Stimulated activated CD4-positive, alpha-beta T cell treated with anti-CD3 and anti-CD28 coated beads, Interleukin-1b, Interleukin-23, amount 100 ng/mL, for 24 hours (primary cell): ENCODE data around the gene PCYT1A.

Source experiments
- DNase-seq, 4 experiments: peaks; one replicate each; pipeline ENCODE4 v3.0.0-alpha.2; 2020; ENCODE audit warnings: low read depth in 4 of 4, low spot score in 1 of 4

Gene PCYT1A

DNA sequence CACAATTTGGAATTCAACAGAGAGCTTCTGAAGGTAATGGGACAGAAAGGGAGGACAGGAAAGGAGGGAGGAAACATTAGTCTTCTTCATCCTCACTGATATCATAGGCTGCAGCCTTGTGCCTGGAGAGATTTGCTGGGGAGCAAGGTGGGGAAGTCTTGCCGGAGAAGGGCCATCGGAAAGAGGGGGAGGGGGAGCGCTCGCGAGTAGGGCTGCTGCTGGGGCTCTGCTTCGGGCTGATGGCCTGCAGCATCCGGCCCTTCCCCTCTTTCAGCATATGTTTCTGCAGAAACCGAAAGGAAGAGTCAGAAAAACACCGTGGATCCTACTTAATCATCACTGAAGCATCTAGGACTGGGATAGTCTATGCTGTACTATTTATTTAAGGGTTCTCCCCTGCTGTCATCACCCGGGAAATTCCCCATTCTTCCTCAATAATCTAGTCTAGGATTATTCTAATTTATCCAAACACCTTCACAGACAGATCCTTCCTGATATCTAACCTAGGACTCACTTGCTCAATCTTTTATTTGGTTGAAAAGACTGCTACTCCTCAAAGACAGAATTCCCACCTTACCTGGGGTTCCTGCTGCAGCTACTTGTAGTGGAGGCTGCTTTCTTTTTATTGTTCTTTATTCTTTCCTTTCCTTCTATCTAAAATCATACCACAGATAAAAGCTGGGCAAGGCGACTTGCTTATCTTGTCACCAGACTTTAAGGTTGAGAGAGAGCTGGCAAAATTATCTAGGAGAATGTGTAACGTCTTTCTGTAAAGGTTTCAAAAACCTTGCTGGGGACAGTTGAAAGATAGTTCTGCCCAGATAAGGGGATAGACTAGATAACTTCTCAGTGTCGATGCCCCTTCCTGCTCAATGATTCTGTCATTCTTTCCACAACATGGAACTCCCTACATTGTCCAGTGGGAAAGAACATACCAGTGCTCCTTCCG lies 48.6 kb downstream of the PCYT1A start:
- DNase-seq = no peak

DNA sequence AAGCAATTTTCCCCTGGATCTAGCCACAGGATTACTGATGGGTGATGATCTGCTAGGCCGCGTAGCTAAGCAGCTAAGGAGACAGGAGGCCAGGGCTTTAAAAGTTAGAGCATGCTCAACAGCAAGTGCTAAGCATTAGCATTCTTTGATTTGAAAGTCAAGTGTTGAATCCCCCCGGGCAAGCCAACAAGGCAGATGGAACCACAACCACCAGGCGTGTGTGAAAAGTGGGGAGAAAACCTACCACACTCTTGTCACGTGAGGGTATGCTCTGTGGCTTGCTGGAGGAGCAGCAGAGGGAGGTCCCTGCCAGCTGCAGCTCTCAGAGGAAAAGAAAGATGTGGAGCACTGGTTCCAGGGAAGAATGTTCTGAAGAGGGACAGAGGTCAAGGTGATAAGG lies 50.3 kb downstream of the PCYT1A start:
- no peak for DNase-seq

DNA sequence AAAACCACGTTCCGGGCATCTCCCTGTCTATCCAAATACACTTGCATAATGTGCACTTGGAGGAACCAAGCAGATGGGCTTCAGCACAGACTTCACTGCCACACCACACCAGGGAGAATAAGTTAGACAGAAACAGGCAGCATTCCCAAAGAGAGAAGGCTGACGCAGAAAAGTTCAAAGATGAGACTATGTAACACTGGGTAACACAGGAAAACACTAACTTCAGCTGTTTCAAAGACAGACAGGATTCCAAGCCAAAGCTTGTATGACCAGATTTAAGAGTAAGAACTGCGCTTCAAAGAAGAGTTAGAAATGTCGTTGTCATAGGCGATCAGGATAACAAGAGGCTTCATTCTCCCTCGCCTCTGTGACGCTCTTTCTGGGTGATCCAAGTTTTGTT lies 51.3 kb downstream of the PCYT1A start:
- no peak for DNase-seq

DNA sequence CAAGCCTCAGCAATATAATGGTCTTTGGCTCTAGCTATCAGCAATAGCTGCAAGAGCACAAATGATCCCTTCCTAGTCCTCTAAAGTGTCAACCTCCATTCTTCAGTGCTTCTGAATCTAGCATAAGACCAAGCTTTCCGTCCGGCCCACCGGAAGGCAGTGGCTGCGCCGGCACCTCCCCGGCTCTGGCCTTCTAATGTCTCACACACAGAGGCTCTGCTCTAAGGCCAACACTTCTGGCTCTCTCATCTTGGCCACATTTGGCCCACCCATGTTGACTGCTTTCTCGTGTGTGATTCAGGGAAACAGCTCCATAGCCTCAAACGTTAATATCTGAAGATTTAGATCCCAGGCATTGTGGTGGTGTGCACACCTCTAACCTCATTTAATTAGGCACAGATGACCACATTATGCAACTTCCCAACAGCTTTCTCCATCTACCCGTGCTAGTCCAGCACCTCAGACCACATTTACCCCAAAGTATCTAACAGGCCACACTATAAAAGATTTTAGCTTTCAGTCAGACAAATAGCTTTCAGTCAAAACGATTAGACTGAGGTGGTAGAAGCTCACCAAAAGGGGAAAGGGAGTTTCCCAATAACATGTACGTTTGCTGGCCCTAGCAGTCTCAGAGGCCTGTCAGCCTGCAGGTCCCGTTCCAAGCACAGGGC lies 51.9 kb downstream of the PCYT1A start:
- no peak for DNase-seq

DNA sequence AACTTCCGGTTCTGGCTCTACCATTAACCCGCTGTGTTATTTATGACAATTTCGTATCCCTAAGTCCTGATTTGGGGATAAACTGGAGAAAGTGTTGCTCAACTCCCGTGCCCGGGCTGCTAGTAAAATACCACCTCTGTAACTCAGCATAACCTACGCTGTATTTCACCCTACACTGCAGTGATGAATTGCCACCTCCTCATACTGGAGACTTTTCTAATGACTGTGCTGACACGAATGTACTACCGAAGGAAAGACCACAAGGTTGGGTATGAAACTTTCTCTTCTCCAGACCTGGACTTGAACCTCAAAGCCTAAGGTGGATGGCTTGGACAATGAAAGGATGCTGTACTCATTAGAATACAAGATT lies 54.7 kb downstream of the PCYT1A start:
- no peak for DNase-seq

DNA sequence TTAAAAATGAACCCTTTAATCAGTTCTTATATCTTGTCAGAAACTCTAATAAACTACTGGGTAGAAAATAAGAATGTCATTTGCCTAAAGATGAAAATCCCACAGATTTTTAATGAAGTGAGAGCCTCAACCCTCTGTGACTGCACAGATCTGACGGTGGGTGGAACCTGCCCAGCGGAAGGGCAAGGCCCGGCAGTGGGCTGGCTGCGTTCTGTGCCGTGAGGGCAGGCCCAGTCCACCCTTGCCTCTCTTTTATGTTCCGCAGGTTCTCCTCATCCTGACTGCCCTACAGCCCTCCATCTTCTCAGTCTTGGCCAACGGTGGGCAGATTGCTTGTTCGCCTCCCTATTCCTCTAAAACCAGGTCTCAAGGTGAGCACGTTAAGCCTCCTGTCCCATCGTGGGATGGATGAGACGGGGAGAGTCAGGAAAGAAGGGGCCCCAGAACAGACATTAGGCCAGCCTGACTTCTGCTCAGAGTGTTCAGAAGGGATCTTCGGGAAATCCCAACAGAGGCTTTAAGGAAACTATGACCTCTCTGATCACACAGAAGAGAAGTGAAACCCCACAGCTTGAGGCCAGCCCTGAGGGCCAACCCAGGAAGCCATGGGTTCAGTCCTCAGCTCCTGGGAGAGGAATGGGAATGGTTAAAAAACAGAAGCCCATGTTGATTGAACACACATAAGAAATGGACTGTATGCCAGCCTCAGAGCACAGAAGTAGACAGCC lies 55.2 kb downstream of the PCYT1A start:
- no peak for DNase-seq

DNA sequence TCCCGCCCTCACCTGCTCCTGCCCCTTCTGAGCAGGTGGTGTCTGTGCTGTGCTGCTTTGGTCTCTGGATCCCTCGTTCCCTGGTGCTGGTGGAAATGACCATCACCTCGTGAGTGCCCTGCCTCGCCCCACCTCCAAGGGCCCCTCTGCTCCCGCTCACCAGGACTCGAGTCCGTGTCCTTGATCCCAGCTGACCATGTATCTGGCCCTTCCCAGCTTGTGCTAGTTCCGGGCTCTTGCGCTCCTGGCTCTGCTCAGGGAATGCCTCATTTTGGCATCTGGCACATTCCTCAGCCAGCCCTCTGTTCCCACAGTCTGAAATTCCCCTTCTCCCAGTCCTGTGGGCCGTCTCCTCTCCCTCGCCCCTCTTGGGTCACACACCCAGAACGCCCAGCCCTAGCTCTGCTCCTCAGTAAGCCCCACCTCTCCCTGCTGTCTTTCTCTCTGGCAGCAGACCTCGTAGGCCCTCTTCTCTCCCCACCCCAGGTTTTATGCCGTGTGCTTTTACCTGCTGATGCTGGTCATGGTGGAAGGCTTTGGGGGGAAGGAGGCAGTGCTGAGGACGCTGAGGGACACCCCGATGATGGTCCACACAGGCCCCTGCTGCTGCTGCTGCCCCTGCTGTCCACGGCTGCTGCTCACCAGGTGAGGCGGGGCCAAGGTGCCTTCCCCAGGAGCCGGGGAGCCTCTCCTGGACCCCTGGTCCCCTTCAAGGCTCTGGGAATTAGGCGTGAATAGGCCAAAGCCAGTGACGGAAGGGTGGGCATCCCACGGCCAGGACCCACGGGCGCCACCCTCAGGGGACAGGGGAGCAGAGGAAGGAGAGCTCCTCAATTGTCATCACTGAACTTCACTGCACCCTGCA lies 59.7 kb downstream of the PCYT1A start:
- no peak for DNase-seq

DNA sequence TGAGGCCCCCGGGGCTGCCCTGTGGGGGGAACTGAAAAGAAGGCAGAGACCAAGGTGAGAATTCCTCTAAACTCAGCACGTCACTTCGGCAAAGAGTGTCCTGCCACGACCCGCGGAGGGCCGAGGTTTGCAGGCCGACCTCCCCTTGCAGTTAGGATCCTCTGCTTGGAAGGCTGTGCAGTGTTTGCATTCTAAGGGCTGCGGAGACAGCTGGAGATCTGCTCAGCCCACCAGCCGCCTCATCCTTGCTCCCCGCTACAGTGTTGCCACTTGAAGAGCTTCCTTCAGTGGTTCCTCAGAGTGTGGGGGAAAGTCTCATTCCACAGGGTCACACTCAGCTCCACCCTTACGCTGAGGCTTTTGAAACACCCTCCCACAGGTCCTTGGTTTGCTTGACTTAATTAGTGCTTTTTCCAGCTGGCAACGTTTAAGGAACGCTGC lies 60.4 kb downstream of the PCYT1A start:
- no peak for DNase-seq

DNA sequence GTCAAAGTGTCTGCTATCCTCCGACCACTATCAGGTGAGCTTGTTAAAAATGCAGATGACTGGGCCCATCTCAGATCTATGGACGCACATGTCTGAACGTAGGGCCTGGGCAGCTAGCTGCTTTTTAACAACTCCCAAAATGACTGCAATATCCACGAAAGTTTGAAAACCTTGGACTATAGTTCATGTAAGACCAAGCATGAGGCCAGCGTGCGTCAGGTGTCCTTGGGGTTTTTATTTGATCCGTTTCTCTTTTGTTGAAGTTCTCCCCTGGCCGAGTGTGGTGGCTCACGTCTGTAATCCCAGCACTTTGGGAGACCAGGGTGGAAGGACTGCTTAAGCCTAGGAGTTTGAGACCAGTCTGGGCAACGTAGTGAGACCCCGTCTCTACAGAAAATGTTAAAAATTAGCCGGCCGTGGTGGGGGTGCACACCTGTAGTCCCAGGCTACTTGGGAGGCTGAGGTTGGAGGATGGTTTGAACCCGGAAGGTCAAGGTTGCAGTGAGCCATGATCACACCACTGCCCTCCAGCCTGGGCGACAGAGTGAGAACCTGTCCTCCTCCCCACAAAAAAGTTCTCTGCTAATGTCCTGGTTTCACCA lies 61.7 kb downstream of the PCYT1A start:
- no peak for DNase-seq

DNA sequence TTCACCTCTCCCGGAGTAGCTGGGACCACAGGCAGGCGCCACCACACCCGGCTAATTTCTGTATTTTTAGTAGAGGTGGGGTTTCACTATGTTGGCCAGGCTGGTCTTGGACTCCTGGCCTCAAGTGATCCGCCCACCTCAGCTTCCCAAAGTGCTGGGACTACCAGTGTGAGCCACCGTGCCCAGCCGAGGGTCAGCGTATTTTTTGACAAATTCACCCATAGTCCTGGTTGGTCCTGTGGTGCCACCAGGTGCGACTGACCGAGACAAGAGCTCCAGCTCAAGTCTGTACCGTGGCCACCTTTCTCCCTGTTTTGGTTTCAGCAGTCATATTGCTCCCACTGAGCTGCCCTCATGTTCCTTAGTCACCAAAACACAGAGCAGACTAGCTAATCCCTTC lies 62.4 kb downstream of the PCYT1A start:
- DNase-seq = no peak

DNA sequence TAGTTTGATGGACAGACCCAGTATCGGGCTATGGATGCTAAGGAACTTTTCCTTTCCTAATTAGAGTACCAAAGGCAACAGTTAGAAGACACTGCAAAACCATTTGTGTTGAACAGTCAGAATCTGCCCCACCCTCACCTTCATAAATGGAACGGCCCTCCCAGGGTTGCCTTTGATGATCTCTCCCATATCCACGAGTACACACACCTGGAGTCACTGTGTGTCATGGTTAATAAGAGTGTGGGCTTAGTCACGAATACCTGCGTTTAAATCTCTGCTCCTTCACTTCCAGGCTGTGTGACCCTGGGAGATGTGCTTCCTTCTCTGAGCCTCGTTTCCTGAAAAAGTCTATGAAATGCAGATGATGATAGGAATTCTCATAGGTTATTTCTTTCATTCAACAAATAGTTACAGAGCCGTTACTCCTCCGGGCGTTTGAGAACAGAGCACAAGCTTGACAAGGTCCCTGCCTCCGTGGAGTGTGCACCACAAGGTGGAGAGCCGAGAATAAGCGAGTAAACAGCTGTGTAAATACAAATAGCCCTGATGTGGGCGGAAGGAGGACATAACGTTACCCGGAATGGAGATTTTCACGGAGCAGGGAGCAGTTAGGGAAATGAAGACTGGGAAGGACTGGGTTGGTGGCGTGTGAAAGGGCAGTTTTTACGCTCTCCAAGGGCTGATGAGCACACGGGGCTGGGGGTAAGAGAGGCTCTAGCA lies 64.5 kb downstream of the PCYT1A start:
- no peak for DNase-seq

DNA sequence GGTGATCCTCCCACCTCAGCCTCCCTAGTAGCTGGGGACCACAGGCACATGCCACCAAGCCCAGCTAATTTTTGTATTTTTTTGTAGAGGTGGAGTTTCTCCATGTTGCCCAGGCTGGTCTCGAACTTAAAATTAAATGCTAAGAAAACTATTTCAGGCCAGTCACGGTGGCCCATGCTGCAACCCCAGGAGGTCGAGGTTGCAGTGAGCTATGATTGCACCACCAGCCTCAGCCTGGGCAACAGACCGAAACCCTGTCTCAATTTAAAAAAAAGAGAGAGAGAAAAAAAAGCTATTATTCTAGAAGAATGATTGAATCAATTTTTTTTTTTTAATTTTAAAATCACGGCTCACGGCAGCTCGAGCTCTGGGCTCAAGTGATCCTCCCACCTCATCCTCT lies 66.5 kb downstream of the PCYT1A start:
- DNase-seq = no peak

DNA sequence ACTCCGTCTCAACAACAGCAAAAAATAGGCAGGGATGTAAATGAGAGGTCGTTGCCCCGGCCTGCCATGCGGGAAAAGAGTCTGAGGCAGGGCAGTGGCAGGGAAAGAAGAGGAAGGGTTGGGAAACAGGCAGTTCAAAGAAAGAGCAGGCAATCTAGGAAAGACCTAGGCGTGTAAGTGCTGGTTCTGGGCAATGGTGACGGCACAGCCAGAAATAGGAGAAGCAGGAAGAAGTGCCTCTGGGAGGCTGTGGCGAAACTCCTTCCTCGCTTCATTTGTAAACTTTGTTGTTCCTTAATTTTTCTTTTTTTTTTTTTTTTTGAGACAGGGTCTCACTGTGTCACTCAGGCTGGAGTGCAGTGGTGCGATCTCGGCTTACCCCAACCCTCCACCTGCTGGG lies 66.9 kb downstream of the PCYT1A start:
- DNase-seq = no peak

DNA sequence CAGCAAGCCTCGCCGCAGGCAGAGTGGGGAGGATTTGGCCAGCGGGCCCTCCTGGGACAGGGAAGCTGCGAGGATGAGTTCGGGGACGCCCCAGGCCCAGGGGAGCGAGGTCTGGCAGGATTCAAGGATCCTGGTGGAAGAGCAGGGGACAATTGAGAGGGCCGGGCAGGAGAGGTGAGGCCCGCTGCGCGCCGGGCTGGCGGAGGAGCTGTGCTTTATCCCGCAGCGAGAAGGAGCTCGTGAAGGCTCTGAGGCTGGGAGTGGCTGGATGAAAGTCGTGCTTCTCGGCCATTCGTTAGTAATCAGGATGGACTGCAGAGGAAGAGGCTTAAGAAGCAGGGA lies 67.6 kb downstream of the PCYT1A start:
- DNase-seq = no peak

DNA sequence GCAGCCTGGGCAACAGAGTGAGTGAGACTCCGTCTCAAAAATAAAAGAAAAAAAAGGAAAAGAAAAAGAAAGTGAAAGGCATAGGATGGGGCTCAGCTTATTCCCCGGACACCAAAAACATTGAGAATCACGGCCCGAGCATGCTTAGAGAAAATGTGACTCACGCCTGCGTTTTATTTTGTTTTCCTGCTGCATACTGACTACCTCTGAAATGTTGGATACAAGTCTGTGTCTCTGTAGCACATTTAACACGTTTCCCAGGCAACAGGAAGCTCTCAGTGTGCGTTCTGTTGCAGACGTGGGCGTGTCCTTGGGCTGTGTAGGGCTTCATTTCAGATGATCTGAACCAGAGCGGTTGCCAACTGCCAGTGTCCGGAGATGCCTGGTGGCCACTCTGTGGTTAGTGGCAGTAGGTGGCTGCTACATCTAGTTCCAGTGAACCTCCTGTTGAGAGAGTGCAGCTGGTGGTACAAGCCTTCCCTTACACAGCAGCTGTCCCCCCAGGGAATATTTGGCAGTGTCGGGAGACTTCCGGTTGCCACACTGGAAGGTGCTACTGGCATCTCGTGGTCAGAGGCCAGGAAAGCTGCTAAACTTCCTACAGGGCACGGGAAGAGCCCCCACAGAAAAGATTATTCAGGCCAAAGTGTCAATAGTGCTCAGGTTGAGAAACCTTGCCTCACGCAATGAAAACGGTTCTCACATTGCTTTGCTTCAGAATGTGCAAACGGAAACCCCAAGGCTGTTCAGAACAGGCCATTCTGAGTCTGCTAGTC lies 68.1 kb downstream of the PCYT1A start:
- DNase-seq = peak in 3 of 4 experiments; percentile 23 to 34 (median 31)

DNA sequence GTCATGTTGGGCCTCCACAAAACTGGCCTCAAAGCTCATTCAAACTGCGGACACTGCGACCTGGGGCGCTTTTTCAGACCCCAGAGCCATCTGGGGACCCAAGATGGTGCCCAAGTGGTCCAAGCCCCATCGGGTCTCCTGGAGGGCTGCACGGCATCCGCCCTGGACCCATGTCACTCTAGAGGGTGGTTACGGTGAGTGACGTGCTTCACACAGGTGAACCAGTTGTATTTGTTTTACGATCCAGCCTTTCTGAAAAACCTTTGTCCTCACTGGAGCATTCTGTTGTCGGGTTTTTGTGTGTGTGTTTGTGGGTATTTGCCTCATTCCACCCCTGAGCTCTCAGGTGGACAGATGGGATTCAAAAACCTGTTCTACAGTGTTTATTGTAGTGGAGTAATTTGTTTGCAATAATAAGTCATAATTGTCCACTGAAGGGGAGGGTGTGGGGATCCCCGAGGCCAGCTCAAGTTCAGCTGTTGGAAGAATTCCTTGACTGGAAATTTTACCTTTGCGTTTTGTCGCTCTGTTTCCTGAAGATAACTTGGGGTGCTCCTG lies 69.3 kb downstream of the PCYT1A start:
- DNase-seq = no peak

DNA sequence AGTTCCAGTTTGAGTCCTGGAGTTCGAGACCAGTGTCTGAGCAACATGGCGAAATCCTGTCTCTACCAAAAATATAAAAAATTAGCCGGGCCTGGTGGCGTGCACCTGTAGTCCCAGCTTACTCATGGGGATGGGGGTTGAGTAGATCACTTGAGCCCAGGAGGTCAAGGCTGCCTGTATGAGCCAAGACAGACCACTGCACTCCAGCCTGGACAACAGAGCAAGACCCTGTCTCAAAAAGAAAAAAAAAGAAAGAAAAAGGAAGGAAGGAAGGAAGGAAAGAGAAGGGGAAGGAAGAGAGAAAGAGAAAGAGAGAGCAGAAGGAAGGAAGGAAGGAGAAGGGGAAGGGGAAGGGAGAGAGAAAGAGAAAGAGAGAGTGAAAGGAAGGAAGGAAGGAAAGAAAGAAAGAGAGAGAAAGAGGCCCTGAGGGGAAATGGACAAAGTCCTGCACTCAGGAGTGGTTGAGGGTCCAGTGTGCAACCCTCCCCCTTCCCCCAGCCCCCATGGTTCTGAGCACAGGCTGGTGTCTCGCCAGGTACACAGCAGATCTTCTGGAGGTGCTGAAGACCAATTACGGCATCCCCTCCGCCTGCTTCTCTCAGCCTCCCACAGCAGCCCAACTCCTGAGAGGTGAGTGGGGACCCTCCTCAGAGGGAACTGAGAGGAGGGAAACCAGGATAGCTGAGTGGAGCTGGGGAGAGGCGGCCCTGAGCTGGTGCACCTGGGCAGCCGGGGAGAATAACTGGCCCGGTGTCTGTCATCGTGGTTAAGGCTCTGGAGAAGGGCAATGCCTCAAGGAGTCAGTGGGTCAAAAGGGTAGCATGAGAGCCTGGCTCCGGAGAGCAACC lies 70.0 kb downstream of the PCYT1A start:
- no peak for DNase-seq

DNA sequence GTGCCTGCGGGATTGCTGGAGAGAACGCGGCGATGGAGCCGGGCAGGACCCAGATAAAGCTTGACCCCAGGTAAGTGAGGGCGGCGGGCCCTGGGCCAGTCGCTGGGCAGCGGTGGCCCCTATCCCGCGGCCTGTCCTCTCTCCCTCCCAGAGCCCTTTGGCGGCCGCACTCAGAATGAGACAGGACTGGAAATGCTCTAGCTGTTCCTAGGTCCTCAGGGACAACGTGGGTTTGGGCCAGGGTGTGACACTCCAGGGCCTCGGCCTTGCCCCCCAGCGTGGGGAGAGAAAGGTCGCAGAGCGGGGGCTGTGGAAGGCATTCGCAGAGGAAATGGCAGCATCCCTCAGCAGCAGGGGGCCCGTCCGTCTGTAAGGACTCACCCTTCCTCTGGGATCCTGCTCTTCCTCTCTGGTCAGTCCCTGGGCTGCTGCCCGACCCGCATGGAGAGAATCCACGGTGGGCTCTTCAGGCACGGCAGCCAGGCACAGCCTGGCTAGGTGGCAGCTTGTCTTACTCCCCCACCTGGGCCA lies 70.8 kb downstream of the PCYT1A start:
- DNase-seq = no peak
